MM.1S (cell line): ENCODE measurements around the gene FBXW2.

Experiments used
- EZH2 ChIP-seq: fragments of 300-600 bp; sonication (generic); optimal IDR thresholded peaks from 2 replicates; pipeline ENCODE3; 2017; ENCODE audit warnings: low read depth, mild to moderate bottlenecking, antibody characterized with exemption, low read length, mixed read lengths
- EZH2phosphoT487 ChIP-seq: fragments of 300-600 bp; sonication (generic); IDR thresholded peaks from 2 replicates; pipeline ENCODE4 v1.6.1; 2018; ENCODE audit warnings: antibody characterized with exemption, low read length
- TF ChIP-seq, protein P1 (sequence below): fragments of 300-600 bp; sonication (generic); IDR thresholded peaks from 2 replicates; pipeline ENCODE4 v1.5.1; 2016; ENCODE audit warnings: antibody characterized with exemption, low read length, mixed read lengths

DNA sequence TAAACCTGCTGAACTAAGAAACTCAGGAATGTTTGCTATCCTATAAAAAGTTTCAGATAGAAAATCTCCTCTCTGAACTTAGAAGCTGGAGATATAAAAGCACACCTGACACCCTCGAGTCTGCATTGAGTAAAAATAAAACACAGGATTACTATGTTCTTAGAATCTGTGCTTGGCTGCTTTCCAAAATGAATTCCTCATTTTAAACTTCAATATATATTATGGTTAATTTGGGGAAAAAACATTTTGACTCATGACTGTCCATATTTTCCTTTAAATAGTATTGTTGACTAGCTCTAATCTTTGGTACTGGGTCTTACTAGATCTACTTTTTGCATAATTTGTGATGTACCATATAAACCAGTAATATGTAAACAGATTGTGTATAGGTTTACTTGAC is 36.7 kb downstream of the FBXW2 start:
- TF ChIP-seq, protein P1, sequence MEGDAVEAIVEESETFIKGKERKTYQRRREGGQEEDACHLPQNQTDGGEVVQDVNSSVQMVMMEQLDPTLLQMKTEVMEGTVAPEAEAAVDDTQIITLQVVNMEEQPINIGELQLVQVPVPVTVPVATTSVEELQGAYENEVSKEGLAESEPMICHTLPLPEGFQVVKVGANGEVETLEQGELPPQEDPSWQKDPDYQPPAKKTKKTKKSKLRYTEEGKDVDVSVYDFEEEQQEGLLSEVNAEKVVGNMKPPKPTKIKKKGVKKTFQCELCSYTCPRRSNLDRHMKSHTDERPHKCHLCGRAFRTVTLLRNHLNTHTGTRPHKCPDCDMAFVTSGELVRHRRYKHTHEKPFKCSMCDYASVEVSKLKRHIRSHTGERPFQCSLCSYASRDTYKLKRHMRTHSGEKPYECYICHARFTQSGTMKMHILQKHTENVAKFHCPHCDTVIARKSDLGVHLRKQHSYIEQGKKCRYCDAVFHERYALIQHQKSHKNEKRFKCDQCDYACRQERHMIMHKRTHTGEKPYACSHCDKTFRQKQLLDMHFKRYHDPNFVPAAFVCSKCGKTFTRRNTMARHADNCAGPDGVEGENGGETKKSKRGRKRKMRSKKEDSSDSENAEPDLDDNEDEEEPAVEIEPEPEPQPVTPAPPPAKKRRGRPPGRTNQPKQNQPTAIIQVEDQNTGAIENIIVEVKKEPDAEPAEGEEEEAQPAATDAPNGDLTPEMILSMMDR: no peak
- TF ChIP-seq EZH2: no peak
- no peak for TF ChIP-seq EZH2phosphoT487
